Stimulated activated CD8-positive, alpha-beta memory T cell treated with anti-CD3 and anti-CD28 coated beads, Interleukin-12 subunit alpha, Interleukin-12 subunit beta, amount 100 ng/mL, for 4 hours (primary cell): Measurements from ENCODE around the gene ANTXRL.
"Not testable (repeated sequence)": the region's sequence is repeated elsewhere in the genome, so short reads cannot be mapped to it uniquely, and the experiment has no call there.

ENCODE experiments used
- DNase-seq: peaks from one replicate; pipeline ENCODE4 v3.0.0-alpha.2; 2020; ENCODE audit warnings: low read depth

The ANTXRL gene

GRCh38 chr10:46273506-46274477 lies 13.0 kb upstream of the ANTXRL start:
- DNase-seq: no peak

- DNase-seq: no peak
These were observed 9.0 kb upstream of the ANTXRL start for GRCh38 chr10:46277840-46278239.

GRCh38 chr10:46282421-46282831 lies 4.4 kb upstream of the ANTXRL start:
- not testable (repeated sequence) for DNase-seq

- peak; percentile 38 for DNase-seq
These were observed 3.8 kb upstream of the ANTXRL start for GRCh38 chr10:46282842-46283574.

GRCh38 chr10:46283580-46284285 lies 3.1 kb upstream of the ANTXRL start:
- no peak for DNase-seq

- peak; percentile 59 for DNase-seq
These were observed 2.2 kb upstream of the ANTXRL start for GRCh38 chr10:46284286-46285229.

- DNase-seq: no peak
These were observed 1.5 kb upstream of the ANTXRL start for GRCh38 chr10:46285300-46285699.

GRCh38 chr10:46285966-46286620 lies 704 bp upstream of the ANTXRL start:
- DNase-seq: no peak

- no peak for DNase-seq
These were observed 1.2 kb downstream of the ANTXRL start for GRCh38 chr10:46287846-46288477.

GRCh38 chr10:46288601-46289206 lies 1.9 kb downstream of the ANTXRL start:
- no peak for DNase-seq

GRCh38 chr10:46289209-46289810 lies 2.5 kb downstream of the ANTXRL start:
- no peak for DNase-seq

- DNase-seq: no peak
These were observed 3.5 kb downstream of the ANTXRL start for GRCh38 chr10:46290101-46290886.

- DNase-seq: no peak
These were observed 5.2 kb downstream of the ANTXRL start for GRCh38 chr10:46291817-46292572.

GRCh38 chr10:46292573-46293023 lies 5.8 kb downstream of the ANTXRL start:
- DNase-seq: no peak

GRCh38 chr10:46293228-46293627 lies 6.4 kb downstream of the ANTXRL start:
- no peak for DNase-seq

GRCh38 chr10:46293832-46294640 lies 7.2 kb downstream of the ANTXRL start:
- DNase-seq: no peak
